Stimulated activated CD4-positive, alpha-beta T cell treated with anti-CD3 and anti-CD28 coated beads, Interleukin-12 subunit alpha, Interleukin-12 subunit beta, amount 100 ng/mL, for 4 hours (primary cell): ENCODE results near the gene PIK3IP1.
"Not testable (repeated sequence)": the region's sequence is repeated elsewhere in the genome, so short reads cannot be mapped to it uniquely, and the experiment has no call there.

Source experiments
- DNase-seq: peaks from one replicate; pipeline ENCODE4 v3.0.0-alpha.2; 2020

The PIK3IP1 gene, protein sequence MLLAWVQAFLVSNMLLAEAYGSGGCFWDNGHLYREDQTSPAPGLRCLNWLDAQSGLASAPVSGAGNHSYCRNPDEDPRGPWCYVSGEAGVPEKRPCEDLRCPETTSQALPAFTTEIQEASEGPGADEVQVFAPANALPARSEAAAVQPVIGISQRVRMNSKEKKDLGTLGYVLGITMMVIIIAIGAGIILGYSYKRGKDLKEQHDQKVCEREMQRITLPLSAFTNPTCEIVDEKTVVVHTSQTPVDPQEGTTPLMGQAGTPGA

DNA sequence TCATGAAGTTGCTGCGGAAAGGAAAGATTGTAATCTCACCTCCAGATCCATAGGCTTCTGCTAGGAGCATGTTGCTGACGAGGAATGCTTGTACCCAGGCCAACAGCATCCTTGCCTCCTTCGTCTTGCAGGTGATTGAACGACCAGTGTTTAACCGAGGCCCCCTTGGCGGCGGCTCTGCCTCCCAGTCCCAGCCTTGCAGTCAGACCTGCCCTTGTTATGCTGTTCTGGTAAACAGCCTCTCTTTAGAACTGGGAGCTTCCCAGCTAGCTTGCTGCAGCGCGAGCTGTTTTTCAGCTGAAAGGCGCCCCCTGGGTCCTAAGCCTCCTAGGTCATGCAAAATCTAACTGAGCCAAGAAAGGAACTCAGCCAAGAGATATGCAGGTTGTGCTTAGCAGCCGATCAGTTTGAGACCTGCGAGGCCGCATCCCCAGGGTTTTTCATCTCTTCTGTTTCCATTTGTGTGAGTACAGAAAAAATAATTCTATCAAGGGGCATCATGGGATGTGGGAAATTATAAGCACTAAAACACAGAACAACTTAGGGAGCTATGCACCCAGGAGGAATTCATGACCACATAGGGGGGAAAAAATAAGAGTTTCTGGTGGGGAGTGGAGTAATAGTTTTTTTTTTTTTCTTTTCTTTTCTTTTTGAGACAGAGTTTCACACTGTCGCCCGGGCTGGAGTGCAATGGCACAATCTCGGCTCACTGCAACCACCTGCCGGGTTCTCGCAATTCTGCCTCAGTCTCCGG lies at the start of gene PIK3IP1:
TSS of gene PIK3IP1 (minus strand) at position 253 of the 754 bp plus-strand sequence. CDS start at position 109, 144 bp downstream.
- peak; percentile 73 for DNase-seq

DNA sequence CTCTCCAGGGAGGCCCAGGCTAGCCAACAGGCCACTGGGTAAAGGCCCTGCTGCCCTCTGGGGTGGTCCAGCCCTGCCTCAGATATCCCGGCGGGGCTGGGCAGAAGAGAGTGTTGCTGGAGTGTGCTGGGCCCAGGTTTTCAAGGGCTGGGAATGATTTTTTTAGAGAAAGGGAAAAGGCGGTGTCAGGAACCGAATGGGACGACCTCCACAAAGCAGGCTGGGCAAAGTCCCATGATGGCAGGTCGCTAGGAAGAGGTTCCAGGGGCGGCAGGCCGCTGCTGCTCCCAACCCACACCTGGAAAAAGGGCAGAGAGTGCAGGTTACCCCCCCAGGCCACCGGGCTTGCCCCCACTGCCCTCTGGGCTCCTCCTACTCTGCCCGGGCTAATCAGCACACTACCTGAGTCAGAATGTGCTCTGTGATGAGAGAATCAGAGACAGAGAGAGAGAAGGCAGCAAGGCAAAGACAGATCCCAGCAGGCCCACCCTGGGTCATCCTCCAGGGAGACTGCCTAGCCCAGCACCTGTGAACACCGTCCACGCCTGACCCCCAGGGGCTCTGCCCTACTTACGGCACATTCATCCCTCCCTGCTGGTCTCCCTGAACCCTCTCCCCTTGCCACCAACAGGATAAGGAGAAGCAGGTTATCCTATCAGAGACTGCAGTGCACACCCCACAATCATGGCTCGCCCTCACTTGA lies 49.2 kb upstream of the PIK3IP1 start:
- no peak for DNase-seq

DNA sequence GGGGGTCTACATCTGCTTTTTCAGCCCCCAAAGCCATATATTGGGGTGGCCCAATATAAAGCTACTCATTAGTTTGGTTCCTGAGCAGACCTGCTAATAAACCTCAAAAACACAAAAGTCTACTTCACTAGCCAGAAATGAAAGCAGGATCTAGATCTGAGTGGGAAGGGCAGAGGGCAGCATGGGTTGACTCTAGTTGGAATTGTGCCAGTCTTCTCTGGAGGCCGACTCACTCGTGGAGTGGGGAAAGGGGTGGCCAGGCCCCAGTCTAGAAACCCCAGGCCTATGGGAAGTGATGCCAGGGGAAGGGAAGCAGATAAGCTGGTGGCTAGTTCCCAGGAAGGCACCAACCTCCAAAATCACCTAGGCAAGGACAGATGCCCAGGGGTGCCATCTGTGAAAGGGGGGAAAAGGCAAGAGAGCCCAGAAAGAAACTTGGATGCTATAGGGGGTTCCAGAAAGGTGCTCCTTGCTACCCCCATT lies 48.5 kb upstream of the PIK3IP1 start:
- no peak for DNase-seq

DNA sequence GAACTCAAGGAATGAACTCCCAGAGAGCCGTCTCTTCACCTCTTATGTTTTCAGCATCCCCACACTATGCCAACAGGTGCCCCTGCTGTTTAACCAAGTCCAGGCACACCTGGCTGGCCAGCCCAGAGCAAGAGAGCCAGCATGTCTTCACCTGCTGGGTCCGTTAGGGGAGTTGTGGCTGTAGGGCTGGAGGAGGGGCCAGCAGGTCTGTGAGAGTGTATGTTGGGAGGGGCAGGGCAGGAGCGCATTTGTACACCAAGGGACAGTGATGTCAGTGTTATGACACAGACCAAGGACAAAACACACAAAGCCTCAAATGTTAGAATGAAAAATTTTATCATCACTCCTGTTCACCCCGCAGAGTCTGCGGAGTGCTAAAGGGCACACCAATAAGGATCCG lies 48.1 kb upstream of the PIK3IP1 start:
- DNase-seq: no peak

DNA sequence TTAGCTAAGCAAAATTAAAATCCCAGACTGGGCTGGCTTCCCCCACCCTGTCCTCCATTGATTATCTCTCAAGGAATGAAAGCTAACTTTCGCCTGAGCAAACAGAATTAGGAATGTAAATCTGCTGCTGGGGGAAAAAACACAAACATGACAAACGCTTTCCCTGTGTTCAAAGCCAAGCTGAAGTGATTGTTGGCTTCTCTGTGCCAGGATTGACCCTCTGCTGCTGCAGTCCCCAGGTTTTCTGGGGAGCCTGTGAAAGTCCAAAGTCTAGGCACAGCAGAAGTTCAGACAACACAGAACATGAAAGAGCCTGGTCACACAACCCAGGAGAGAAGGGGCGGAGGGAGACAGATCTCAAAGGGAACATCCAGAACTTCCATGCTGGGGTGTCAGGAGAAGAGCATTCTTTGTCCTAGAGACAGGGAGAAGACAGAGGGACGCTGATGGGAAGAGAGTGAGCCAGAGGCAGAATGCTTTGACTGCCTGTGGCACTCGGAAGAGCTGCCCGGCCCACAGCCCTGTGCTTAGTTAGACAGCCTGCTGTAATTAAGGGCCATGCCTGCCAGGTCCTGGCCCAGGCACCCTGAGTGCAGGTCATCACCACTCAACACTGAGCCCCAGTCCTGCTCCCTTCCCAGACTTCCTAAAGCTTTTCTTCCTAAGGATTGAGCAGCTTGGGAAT lies 47.0 kb upstream of the PIK3IP1 start:
- no peak for DNase-seq

DNA sequence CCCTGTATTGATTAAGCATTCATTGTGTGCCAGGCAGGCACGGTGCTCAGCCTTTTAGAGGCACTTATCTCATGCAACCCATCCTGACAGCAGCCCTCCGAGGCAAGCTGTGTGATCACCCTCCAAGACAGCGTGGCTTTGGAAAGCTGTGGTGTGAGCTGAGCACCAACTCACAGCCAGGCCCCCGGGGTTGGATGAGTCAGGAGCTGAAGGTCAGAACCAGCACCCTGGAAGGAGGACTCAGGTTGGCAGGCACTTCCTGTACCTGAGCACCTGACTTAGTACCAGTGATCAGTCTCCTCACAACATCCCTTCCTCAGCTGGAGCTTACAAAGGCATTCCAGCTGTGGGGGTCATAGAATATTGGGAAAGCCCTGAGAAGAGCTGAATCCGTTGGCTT lies 44.9 kb upstream of the PIK3IP1 start:
- no peak for DNase-seq

DNA sequence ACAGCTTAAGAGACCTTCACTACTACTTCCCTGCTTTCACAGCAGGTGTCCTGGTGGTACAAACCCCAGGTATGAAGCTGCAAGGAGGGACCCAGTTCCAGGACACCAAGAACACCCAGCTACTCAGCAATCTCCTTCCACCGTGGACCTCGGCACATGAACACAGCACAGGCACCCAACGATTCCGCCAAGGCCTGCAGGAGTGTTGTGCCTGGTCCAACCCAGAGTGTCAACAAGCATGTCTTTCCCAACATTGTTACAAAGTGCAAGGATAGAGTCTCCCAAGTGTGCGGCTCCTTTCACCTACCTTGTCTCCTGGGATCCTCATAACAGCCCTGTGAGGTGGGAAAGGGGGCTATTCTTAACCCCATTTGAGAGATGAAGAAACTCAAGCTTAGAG lies 42.0 kb upstream of the PIK3IP1 start:
- DNase-seq: no peak

DNA sequence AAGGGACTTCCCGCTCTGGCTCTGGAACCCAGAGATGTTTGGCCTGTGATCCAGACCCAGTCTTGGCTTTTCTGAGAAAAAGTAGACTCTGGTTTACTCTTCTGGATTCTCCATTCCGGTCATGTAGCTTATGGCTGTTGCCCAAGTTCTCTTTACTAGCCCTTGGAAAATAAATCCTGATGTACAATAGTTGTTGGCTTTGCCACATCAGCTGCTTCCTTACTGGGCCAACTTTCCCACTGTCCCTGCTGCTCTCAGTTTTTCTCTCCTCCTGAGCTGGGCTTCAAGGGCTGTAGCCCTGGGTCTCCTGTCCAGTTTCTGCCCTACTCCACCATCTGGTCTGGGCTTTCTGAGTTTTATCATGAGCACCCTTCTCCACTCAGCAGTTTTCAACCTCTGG lies 41.4 kb upstream of the PIK3IP1 start:
- no peak for DNase-seq

DNA sequence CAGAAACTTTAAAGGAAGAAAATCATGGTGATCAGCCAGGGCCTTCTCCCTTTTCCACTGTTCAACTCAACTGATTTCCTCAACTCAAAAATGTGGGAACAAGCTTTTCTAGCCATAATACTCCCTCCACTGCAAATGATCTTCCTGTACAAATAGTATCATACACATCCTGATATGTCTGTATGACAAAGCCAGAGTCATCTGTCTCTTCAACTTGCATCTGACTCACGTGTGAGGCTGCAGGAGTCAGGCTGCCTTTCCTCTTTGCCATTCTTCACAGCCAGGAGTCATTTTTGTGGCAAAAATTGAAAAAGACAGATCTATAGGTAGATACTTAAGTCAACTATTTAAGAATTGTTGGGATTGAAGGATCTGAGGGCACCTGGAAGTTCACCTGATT lies 40.6 kb upstream of the PIK3IP1 start:
- no peak for DNase-seq

DNA sequence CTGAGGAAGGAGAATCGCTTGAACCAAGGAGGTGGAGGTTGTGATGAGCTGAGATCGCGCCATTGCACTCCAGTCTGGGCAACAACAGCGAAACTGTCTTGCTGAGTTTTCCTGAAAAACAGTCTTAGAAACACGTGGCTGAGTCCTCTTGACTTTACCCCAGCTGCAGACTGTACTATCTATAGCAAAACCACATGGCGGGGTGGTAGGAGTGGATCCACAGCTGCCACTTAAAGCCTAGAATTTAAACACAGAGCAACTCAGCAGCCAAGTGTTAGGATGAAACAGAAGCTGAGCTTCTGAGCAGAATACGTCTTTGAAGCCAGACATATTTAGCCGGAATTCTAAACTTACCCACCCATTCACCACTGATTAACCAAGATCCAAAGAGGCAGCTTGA lies 39.7 kb upstream of the PIK3IP1 start:
- DNase-seq: no peak

DNA sequence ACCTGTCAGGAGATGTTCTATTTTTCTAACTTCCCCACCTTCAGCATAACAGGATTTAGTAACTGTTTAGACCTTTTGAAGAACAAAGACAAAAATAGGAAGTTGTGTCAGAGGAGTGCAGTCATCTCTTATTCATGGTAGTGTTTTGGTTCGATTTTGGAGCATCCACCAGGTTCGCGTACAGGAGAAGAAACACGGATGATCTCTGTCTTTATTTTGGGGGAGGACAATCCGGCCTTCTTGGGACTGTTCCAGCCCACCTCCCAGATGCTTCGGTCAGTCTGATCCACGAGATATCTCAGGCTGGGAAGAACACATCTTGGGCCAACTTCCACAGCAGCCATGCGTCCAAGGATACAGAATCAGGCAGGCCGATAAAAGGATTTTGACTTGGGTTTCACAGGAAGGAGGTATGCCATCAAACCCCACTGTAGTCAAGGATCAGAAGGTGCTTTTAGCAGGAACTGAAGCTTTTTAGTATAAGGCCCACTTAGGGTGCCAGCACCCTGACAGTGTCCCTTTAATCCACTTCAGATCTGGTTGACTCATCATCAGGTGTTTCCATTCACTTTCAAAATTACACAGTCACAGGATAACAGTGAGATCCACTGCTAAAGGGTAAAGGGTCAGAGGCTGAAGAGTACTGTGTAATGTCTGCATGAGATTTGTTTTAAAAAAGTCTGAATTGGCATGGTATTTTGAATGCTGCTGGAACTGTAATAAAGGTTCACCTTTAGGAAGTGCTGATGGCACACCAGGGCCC lies 37.3 kb upstream of the PIK3IP1 start:
- DNase-seq: no peak

DNA sequence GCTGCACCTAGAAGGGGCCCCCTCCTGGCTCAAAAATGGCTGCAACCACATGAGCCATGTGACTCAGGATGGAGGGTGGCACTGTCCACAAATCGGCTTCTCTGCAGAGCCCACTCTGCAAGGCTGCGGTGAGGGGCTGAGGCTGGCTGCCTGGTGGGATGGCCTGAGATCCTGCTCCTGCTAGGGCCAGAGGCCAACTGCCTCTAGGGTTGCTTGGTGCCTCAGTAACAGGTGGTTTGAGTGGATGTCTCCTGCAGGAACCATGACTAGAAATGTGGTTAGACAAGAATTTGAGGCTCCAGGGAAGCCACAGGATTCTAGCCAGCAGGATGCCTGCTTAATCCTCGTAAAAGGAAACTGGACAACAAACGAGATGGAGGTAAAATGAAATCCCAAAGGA lies 36.7 kb upstream of the PIK3IP1 start:
- no peak for DNase-seq

DNA sequence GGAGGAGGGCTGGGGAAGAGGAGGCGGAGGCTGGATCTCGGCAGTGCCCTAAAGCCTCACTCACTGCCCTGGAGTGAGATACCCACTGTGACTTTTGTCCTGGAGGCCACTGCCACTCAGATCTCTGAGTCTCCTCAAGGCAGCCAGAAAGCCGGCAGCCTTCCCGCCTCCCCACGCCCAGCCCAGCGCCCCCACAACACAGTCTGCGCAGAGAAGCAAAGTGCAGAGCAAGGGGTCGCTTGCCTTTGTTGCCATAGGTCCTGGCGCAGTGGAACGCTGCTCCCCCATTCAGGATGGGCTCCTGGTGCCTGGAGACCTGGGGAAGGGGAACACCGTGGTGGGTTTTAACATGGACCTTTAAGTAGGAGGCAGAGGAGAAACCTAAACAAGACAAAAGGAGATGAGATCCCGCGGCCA lies 36.3 kb upstream of the PIK3IP1 start:
- DNase-seq: no peak

DNA sequence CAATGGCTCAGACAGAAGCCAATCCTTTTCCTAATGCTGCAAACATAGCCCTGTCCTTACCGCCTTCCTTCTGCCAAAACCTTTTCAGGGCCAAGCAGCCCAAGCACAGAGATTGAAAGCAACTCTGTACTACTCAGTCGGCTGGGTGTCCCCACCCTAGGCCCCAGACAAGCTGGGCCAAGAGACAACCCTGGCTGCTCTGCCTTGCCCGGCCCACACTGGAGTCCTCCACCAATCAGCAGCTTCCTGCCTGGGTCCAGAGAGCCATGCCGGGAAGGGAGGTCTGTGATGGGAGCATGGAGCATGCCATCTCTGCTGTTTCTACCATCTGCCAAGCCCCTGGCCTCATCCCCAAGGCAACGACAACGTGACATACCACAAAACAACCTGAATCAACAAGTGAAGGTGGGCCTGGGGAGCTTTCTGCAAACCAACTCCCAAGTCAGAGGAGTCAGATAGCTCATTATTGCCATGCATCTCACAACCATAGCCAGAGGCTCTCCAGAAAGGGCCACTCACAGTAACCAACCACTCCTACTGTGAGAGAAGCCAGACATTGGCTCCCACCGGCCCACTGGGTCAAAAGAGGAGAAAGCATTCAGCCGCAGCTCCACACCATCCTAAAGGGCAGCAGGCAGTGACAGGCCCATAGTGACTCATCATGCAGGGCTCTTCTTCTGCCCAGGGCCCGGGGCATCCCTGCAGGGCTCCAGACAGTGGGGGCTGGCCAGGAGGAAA lies 35.7 kb upstream of the PIK3IP1 start:
- DNase-seq: no peak

DNA sequence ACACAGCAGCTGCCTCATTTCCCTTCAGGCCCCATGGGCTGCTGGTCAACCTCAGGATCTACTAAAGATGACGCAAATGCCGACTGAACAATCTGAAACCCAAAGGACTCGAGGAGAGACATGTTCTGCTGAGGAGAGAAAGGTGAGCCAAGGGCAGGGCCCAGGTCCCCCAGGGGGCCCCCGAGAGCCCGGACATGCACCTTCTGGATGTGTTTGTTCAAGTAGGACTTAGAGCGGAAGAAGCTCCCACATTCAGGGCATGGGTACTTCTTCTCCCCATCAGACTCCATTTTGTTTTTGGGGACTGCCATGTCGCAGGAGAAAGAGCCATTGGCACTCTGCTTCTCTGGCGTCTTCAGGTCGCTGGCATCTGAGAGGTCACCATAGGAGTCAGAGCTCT lies 34.6 kb upstream of the PIK3IP1 start:
- DNase-seq: no peak

DNA sequence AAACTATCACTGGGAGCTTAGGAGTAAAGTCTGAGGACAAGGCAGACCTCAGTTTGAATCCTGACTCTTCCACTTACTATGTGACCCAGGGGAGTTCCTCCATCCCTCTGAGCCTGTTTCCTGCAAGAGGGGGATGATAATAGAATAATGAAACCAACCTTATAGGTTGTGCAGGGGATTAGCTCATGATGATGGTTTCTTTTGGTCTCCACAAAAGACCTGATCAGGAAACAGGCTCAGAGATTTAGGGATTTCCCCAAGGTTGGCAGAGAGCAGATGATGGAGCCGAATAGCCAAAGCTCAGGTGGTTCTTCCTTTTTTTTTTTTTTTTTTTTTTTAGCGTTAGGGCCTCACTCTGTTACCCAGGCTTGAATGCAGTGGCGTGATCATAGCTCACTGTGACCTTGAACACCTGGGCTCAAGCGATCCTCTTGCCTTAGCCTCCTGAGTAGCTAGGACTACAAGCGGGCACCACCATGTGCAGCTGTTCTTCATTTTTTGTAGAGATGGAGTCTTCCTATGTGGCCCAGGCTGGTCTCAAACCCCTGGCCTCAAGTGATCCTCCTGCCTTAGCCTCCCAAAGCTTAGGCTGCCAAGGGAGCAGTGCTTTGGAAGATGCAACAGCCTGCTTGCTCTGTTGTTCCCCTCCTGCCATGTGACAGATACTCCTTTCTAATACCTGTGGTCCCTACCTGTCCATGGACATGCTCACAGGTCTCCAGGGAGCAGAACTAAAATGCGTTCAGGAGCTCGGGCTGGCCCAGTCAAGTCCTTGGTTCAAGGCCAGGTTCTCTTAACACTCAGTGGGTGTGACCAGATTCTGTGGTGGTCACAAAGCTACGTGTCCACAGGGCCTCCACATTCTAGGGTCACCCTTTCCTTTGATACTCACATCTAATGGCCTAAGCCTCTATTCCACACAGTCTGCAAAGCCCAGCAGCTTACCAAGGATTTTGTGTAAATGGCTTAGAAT lies 31.6 kb upstream of the PIK3IP1 start:
- no peak for DNase-seq

DNA sequence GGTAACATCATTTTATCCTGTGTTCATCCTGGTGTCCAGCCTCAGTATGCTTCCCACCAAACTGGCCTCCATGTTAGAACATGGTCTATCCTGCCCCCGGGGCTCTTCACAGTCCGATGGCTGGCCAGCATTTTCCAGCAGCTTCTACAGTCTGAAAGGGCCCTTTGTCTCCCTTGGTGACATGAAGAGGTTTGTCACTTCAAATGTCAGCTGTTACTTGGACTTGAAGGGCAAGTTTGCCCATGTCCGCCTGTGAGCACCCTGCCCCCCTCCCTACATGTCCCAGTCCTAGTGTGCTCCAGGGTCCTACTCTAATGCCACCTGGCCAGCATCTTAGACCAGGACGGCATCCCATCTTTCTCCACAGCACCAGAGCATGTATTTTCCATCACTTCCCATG lies 29.1 kb upstream of the PIK3IP1 start:
- no peak for DNase-seq

DNA sequence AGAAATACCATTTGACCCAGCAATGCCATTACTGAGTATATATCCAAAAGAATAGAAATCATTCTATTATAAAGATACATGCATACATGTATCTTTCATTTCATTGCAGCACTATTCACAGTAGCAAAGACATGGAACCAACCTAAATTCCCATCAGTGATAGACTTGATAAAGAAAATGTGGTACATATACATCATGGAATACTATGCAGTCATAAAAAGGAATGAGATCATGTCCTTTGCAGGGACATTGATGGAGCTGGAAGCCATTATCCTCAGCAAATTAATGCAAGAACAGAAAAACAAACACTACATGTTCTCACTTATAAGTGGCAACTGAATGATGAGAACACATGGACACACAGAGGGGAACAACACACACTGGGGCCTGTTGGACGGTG lies 21.9 kb upstream of the PIK3IP1 start:
- DNase-seq: not testable (repeated sequence)

DNA sequence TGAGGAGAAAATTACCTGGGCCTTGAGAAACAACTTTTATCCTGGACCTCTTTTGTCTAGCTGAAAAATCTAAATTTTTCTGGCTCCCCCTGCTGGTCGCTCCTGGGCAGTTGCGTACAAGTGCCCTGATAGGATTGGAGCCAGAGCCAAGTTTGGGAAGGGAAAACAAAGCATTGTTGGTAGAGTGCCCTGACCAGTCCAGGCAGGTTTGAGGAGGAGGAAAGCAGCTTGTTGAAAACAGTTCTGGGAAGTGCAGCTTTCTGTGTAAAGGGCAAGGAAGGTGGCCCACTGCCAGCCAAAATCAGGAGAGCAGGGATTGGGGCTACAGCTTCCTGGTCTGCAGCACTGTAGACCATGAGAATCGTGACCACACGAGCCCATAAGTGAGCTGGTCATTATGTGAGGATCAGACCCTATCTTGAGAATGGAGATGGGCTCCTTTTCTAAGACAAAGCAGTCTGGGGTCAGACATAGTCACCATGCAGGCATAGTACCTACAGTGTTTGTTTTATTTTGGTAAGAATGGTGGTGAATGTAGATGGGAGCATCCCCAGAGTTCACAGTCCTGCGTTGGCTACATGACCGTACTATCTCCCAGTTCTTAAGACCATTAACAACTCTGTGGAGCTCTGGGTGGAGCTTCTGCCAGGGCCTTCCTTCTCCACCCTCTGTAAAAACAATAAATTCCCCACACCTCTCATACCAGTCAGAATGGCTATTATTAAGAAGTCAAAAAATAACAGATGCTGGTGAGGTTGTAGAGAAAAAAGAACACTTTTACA lies 21.3 kb upstream of the PIK3IP1 start:
- peak; percentile 64 for DNase-seq

DNA sequence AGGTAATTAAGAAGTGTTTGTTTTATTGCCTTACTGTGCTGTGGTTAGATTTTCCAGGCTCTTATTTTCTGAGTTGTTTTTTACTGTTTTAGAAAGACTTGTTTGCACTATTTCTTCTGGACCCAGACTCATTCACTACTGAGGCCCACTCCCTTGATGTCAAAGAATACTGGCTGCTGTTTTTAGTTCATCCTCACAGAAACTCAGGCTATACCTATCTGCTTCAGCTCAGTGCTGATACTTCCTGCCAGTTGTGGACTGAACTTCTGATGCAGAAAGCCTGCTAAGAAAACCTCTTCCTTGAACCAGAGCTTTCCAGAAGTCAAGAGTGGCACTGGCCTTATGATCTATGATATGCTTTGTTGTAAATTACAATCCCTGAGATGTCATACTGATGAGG lies 15.9 kb upstream of the PIK3IP1 start:
- no peak for DNase-seq
